DND-41 (cell line): ENCODE results near the gene MCCD1.

Experiments used
- CTCF ChIP-seq: IDR thresholded peaks from 2 replicates; pipeline ENCODE4 v1.5.1; 2012; ENCODE audit warnings: borderline replicate concordance, low read length, moderate library complexity, mild to moderate bottlenecking; ENCODE audit not compliant: poor library complexity, severe bottlenecking; ENCODE audit errors: extremely low read depth
- EZH2 ChIP-seq: IDR thresholded peaks from 3 replicates; pipeline ENCODE4 v1.6.1; 2012; ENCODE audit warnings: borderline replicate concordance, low read depth, mild to moderate bottlenecking, moderate library complexity, low read length, inconsistent platforms; ENCODE audit not compliant: severe bottlenecking

- no peak for TF ChIP-seq CTCF
- TF ChIP-seq EZH2 = no peak
Measured at GRCh38 chr6:31533455-31533841, 4.7 kb downstream of the MCCD1 start.
